Mammary epithelial cell (primary cell): ENCODE measurements around the gene JMJD1C.

ENCODE experiments used
- EZH2 ChIP-seq: IDR thresholded peaks from 2 replicates; pipeline ENCODE4 v1.6.1; 2012; ENCODE audit warnings: low read length, inconsistent platforms, borderline replicate concordance
- TF ChIP-seq, protein P1 (sequence below), 2 donors: IDR thresholded peaks in 1 of 2; conservative IDR thresholded peaks in 1 of 2; 2 replicates each; pipeline ENCODE4 v1.5.1; 2011 to 2012; ENCODE audit warnings: inconsistent platforms in 2 of 2, low read length in 2 of 2, mild to moderate bottlenecking in 2 of 2, control low read depth in 1 of 2, low read depth in 1 of 2; ENCODE audit not compliant: insufficient read depth in 1 of 2; ENCODE audit errors: extremely low read depth in 1 of 2

DNA sequence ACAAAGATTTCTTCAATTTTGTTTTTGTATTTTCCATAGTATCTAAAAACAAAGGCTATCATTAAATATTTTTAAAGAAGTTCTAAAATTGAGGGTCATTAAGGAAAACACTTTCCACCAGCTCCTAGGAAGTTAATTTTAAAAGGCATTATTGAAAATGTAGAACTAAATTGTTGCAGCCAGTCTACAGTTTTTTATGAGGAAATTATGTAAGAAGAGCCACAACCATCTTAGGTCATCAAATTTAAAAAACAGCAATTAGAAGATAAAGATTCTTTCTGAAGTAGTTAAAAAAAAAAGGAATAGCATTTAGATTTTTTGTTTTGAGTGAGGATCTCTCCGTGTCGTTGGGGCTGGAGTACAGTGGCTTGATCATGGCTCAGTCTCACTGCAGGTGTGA lies 171.0 kb downstream of the JMJD1C start:
- TF ChIP-seq, protein P1, sequence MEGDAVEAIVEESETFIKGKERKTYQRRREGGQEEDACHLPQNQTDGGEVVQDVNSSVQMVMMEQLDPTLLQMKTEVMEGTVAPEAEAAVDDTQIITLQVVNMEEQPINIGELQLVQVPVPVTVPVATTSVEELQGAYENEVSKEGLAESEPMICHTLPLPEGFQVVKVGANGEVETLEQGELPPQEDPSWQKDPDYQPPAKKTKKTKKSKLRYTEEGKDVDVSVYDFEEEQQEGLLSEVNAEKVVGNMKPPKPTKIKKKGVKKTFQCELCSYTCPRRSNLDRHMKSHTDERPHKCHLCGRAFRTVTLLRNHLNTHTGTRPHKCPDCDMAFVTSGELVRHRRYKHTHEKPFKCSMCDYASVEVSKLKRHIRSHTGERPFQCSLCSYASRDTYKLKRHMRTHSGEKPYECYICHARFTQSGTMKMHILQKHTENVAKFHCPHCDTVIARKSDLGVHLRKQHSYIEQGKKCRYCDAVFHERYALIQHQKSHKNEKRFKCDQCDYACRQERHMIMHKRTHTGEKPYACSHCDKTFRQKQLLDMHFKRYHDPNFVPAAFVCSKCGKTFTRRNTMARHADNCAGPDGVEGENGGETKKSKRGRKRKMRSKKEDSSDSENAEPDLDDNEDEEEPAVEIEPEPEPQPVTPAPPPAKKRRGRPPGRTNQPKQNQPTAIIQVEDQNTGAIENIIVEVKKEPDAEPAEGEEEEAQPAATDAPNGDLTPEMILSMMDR (conservative IDR thresholded peaks at IDR 0.05 in 1 of 2, IDR thresholded peaks at IDR 0.05 in 1 of 2; ENCODE audit: extremely low read depth in 1 of 2, insufficient read depth in 1 of 2, low read depth in 1 of 2, low read length in 2 of 2) = no peak
- no peak for TF ChIP-seq EZH2
